NCI-H510A (cell line): ENCODE data around the gene BCKDHB.
"Not testable (repeated sequence)": the region's sequence is repeated elsewhere in the genome, so short reads cannot be mapped to it uniquely, and the experiment has no call there.

Source experiments
- DNase-seq: peaks from one replicate; lab custom pipeline; 2025; lab: John Stamatoyannopoulos, UW

The BCKDHB gene

GRCh38 chr6:80209430-80209829 lies 103.0 kb downstream of the BCKDHB start:
- no peak for DNase-seq

GRCh38 chr6:80210618-80211017 lies 104.1 kb downstream of the BCKDHB start:
- DNase-seq = no peak

- DNase-seq = no peak
Observed at GRCh38 chr6:80211286-80211685, 104.8 kb downstream of the BCKDHB start.

GRCh38 chr6:80211890-80212289 lies 105.4 kb downstream of the BCKDHB start:
- DNase-seq = not testable (repeated sequence)

GRCh38 chr6:80214436-80215022 lies 108.1 kb downstream of the BCKDHB start:
- DNase-seq = peak; percentile 4

GRCh38 chr6:80215063-80215462 lies 108.6 kb downstream of the BCKDHB start:
- DNase-seq = no peak

GRCh38 chr6:80217794-80218193 lies 111.3 kb downstream of the BCKDHB start:
- no peak for DNase-seq

- no peak for DNase-seq
Observed at GRCh38 chr6:80223743-80224212, 117.3 kb downstream of the BCKDHB start.

GRCh38 chr6:80226151-80226550 lies 119.7 kb downstream of the BCKDHB start:
- no peak for DNase-seq

- DNase-seq = no peak
Observed at GRCh38 chr6:80226699-80227098, 120.2 kb downstream of the BCKDHB start.

- no peak for DNase-seq
Observed at GRCh38 chr6:80227545-80228105, 121.2 kb downstream of the BCKDHB start.

GRCh38 chr6:80233262-80233661 lies 126.8 kb downstream of the BCKDHB start:
- DNase-seq = no peak

GRCh38 chr6:80233958-80234357 lies 127.5 kb downstream of the BCKDHB start:
- no peak for DNase-seq

- DNase-seq = no peak
Observed at GRCh38 chr6:80234401-80234800, 127.9 kb downstream of the BCKDHB start.

GRCh38 chr6:80234908-80235307 lies 128.4 kb downstream of the BCKDHB start:
- DNase-seq = no peak

GRCh38 chr6:80235647-80236046 lies 129.2 kb downstream of the BCKDHB start:
- no peak for DNase-seq

- not testable (repeated sequence) for DNase-seq
Observed at GRCh38 chr6:80238754-80239153, 132.3 kb downstream of the BCKDHB start.

- DNase-seq = no peak
Observed at GRCh38 chr6:80245043-80245442, 138.6 kb downstream of the BCKDHB start.

- no peak for DNase-seq
Observed at GRCh38 chr6:80249897-80250296, 143.4 kb downstream of the BCKDHB start.

- no peak for DNase-seq
Observed at GRCh38 chr6:80250391-80250997, 144.0 kb downstream of the BCKDHB start.

- no peak for DNase-seq
Observed at GRCh38 chr6:80251321-80251720, 144.8 kb downstream of the BCKDHB start.

- DNase-seq = no peak
Observed at GRCh38 chr6:80254716-80255115, 148.2 kb downstream of the BCKDHB start.

GRCh38 chr6:80256691-80257090 lies 150.2 kb downstream of the BCKDHB start:
- DNase-seq = no peak

GRCh38 chr6:80259118-80259517 lies 152.6 kb downstream of the BCKDHB start:
- DNase-seq = no peak
